Endothelial cell of umbilical vein (primary cell): ENCODE results near the gene MACF1. TPM values are rescaled to one million over a fixed set of nuclear protein-coding genes. Genes with fewer than 3 reads are reported as not detected.

ENCODE experiments used
- BruUV-seq: library from RNA; stranded (reverse); fragments of 400-500 nt; replicated peaks from 2 replicates; lab custom pipeline; 2021; lab: Mats Ljungman, UMichigan
- CTCF ChIA-PET: fragments of 300-600, 350-600 bp; sonication (Branson Sonifier 250); formaldehyde crosslinking; loops from one replicate; lab custom pipeline; 2021; ENCODE audit warnings: antibody characterized with exemption, inconsistent platforms; lab: Charles Lee
- POLR2A ChIA-PET: fragments of 300-600, 350-600 bp; sonication (Branson Sonifier 250); formaldehyde crosslinking; loops from one replicate; lab custom pipeline; 2021; ENCODE audit warnings: antibody characterized with exemption, inconsistent platforms; lab: Charles Lee
- DNase-seq: peaks from one replicate; pipeline ENCODE4 v3.0.0-alpha.2; 2011; ENCODE audit warnings: low read depth, low spot score
- FAIRE-seq: peaks from 2 replicates; lab custom pipeline; 2011; peaks lifted over from hg19 to GRCh38; lab: Jason Lieb, UNC
- H2AFZ ChIP-seq: 2 replicates; pipeline ENCODE4 v1.6.0; 2012; ENCODE audit warnings: low read depth, low read length, control low read depth, inconsistent platforms
- H3K27ac ChIP-seq: 2 replicates; pipeline ENCODE4 v1.5.1; 2011; ENCODE audit warnings: low read depth, mild to moderate bottlenecking, control low read depth, low read length, moderate library complexity; ENCODE audit not compliant: insufficient read depth
- H3K27me3 ChIP-seq, 2 experiments: 2 replicates each; pipeline versions ENCODE4 v1.6.0 to v1.6.1; 2011; ENCODE audit warnings: low read length in 2 of 2, mixed read lengths in 1 of 2; ENCODE audit not compliant: control insufficient read depth in 2 of 2, insufficient read depth in 2 of 2
- H3K36me3 ChIP-seq, 2 experiments: 2 replicates in 1 of 2; 3 replicates in 1 of 2; pipeline ENCODE4 v1.5.1; 2011; ENCODE audit warnings: low read length in 2 of 2, mild to moderate bottlenecking in 1 of 2, moderate library complexity in 1 of 2; ENCODE audit not compliant: control insufficient read depth in 2 of 2, insufficient read depth in 2 of 2; ENCODE audit errors: extremely low read depth in 1 of 2
- H3K4me1 ChIP-seq: 3 replicates; pipeline ENCODE4 v1.5.1; 2011; ENCODE audit warnings: mild to moderate bottlenecking, low read length; ENCODE audit not compliant: control insufficient read depth, insufficient read depth; ENCODE audit errors: extremely low read depth
- H3K4me2 ChIP-seq: 2 replicates; pipeline ENCODE4 v1.6.1; 2011; ENCODE audit warnings: low read length, control low read depth, mixed read lengths; ENCODE audit not compliant: insufficient read depth
- H3K4me3 ChIP-seq, 3 experiments: fragments of 200-600 bp in 1 of 3; sonication (generic), shearing (Covaris generic) in 1 of 3; replicated peaks in 1 of 3; 2 replicates each; pipeline ENCODE4 v1.5.1; 2011 to 2016; ENCODE audit warnings: control low read depth in 3 of 3, low read length in 3 of 3, mild to moderate bottlenecking in 2 of 3, inconsistent platforms in 1 of 3, low read depth in 1 of 3, moderate library complexity in 1 of 3; ENCODE audit not compliant: insufficient read depth in 1 of 3
- H3K79me2 ChIP-seq: 2 replicates; pipeline ENCODE4 v1.6.0; 2012; ENCODE audit warnings: low read length, inconsistent platforms; ENCODE audit not compliant: control insufficient read depth, insufficient read depth
- H3K9ac ChIP-seq: replicated peaks from 2 replicates; pipeline ENCODE3; 2011; ENCODE audit warnings: low read length, control low read depth; ENCODE audit not compliant: insufficient read depth; ENCODE audit errors: extremely low read depth
- H3K9me1 ChIP-seq: replicated peaks from 3 replicates; pipeline ENCODE4 v1.6.0; 2011; ENCODE audit warnings: mild to moderate bottlenecking, low read length; ENCODE audit not compliant: control insufficient read depth, insufficient read depth; ENCODE audit errors: extremely low read depth
- H3K9me3 ChIP-seq: replicated peaks from 2 replicates; pipeline ENCODE4 v1.5.1; 2012; ENCODE audit warnings: low read length, inconsistent platforms; ENCODE audit not compliant: control insufficient read depth, insufficient read depth
- H4K20me1 ChIP-seq: replicated peaks from 2 replicates; pipeline ENCODE3; 2011; ENCODE audit warnings: mild to moderate bottlenecking, low read length; ENCODE audit not compliant: control insufficient read depth, insufficient read depth; ENCODE audit errors: extremely low read depth
- EZH2 ChIP-seq: IDR thresholded peaks from 2 replicates; pipeline ENCODE4 v1.6.1; 2012; ENCODE audit warnings: borderline replicate concordance, low read depth, mild to moderate bottlenecking, moderate library complexity, low read length, inconsistent platforms; ENCODE audit not compliant: severe bottlenecking
- FOS ChIP-seq: IDR thresholded peaks from 2 replicates; pipeline ENCODE4 v1.6.1; 2011; ENCODE audit warnings: mild to moderate bottlenecking, low read length, moderate library complexity, borderline replicate concordance; ENCODE audit not compliant: insufficient read depth
- GATA2 ChIP-seq: IDR thresholded peaks from 2 replicates; pipeline ENCODE4 v1.7.0; 2011; ENCODE audit warnings: low read depth, mild to moderate bottlenecking, moderate library complexity, mixed read lengths, low read length; ENCODE audit not compliant: insufficient read length, insufficient read depth
- JUN ChIP-seq: IDR thresholded peaks from 2 replicates; pipeline ENCODE4 v1.6.1; 2011; ENCODE audit warnings: borderline replicate concordance, low read depth; ENCODE audit not compliant: insufficient read length, insufficient read depth
- MYC ChIP-seq: IDR thresholded peaks from one replicate; pipeline ENCODE4 v1.6.1; 2011; ENCODE audit warnings: mild to moderate bottlenecking, low read depth, low read length
- POLR2A ChIP-seq: IDR thresholded peaks from 2 replicates; pipeline ENCODE4 v1.6.1; 2012; ENCODE audit warnings: low read depth, mild to moderate bottlenecking, control low read depth, low read length
- POLR2AphosphoS5 ChIP-seq: IDR thresholded peaks from 2 replicates; pipeline ENCODE4 v1.6.1; 2012; ENCODE audit warnings: low read depth, mild to moderate bottlenecking, control low read depth, low read length, moderate library complexity; ENCODE audit not compliant: insufficient read depth
- dilution Hi-C: fragments of 300-500 bp; cut with MboI; formaldehyde crosslinking; loops from one replicate; pipeline ENCODE4 v1.15.0; 2019; ENCODE audit warnings: low sequenced_read_pairs; ENCODE audit not compliant: extremely low pct_ligation_motif_present
- intact Hi-C: fragments of 100-400 bp; cut with micrococcal nuclease; formaldehyde crosslinking; loops from one replicate; pipeline ENCODE4 v1.10.0; 2022
- polyA plus RNA-seq, 4 experiments: library from polyadenylated mRNA; depleted of rRNA in 3 of 4; stranded (reverse) in 3 of 4; unstranded in 1 of 4; fragments of >200 nt; gene quantifications; 2 replicates each; pipeline versions ENCODE4 v1.2.1 to v1.2.3, GENCODE V29; 2011 to 2012; ENCODE audit warnings: missing spikeins in 1 of 4
- total RNA-seq: library from RNA; stranded (reverse); gene quantifications from 2 replicates; pipeline ENCODE4 v1.2.3, GENCODE V29; 2021
- TF ChIP-seq, protein P1 (sequence below): IDR thresholded peaks from 2 replicates; pipeline ENCODE4 v1.6.1; 2011; ENCODE audit not compliant: insufficient read depth, insufficient read length
- TF ChIP-seq, protein P2 (sequence below), 2 donors: IDR thresholded peaks; 1 replicate in 1 of 2; 2 replicates in 1 of 2; pipeline ENCODE4 v1.5.1; 2011; ENCODE audit warnings: low read length in 2 of 2, mild to moderate bottlenecking in 2 of 2, moderate library complexity in 2 of 2, control low read depth in 1 of 2, inconsistent platforms in 1 of 2, low read depth in 1 of 2; ENCODE audit not compliant: insufficient read depth in 1 of 2; ENCODE audit errors: extremely low read depth in 1 of 2

The MACF1 gene
- total and polyA plus RNA-seq, 2 donors (not counting 3 experiments of a cell fraction or from before 2014, with no cell fraction given) = 122 to 587 TPM

DNA sequence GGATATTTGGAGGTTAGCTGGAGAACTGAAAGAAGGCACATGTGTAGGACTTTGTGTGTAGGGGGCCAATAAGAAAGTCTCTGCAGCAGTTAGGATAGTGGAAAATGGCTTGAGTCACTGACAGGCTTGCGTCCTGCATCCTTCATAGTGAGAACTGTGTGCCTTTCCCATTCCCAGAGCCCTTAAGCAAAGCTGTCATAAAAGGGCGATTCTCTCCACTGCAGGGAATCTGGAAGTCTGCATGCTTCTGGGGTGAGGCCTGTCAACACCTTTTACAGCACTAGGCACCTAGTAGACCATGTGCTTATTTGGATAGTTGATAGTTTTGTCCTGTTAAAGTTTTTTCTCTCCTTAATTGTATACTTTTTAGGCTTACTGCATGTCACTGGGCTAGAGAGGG, 39.4 kb upstream of the MACF1 start:
- Histone ChIP-seq H3K4me3 (no peak overlapping the region), H3K4me2 (no peak overlapping the region), H3K36me3 (peaks cover 0 to 2% of the 10 kb centered on the region in 2 experiments), H4K20me1 (peaks cover 2% of the 10 kb centered on the region), H3K9ac (no peak overlapping the region), H3K27me3 (no peaks in the 10 kb centered on the region), H2AFZ (no peak overlapping the region), H3K27ac (no peak overlapping the region), H3K79me2 (peaks cover 95% of the 10 kb centered on the region), H3K4me1 (peaks cover 39% of the 10 kb centered on the region), H3K9me1 (no peaks in the 10 kb centered on the region), H3K9me3 (no peaks in the 10 kb centered on the region)
- dilution Hi-C loops (no loop called here), intact Hi-C loops (no loop called here)
- DNase-seq (peak; percentile 45), FAIRE-seq (no peak)
- TF ChIP-seq MYC = no peak
- CTCF ChIA-PET = interaction anchor here (1.1 to 2.8 kb wide), 8 partner anchors 11 to 94 kb away, joined by 3 to 18 read pairs (median 4); no protein-coding TSS in a partner anchor
- BruUV-seq = no TSS peak
- POLR2A ChIA-PET = interaction anchor here (1.1 kb wide), 1 partner anchor 9 kb away, joined by 3 read pairs; no protein-coding TSS in a partner anchor

DNA sequence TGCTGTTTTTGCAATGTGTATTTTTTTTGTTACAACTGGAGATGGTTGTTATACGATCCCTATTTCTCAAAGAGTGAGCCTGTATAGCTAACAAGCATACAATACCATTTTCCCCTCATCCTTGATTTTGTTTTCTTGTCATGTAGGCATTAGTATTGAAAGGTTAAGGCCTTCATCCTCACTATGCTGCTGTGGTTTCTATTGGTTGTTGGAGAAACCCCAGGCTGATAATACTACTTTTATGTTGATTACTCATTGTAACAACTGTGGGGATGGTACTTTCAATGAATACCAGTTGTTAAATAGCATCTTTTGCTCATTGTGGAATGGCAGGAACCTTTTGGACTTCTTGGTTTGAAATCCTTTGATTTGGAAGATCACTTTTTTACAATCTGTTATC, 39.0 kb upstream of the MACF1 start:
- no TSS peak for BruUV-seq
- intact Hi-C loops (no loop called here), dilution Hi-C loops (no loop called here)
- FAIRE-seq = peak; percentile 18
- peaks cover 0 to 2% of the 10 kb centered on the region in 2 experiments for H3K36me3 ChIP-seq
- peak overlapping the region; percentile 40 for H3K4me2 ChIP-seq
- POLR2A ChIA-PET = interaction anchor here (1.1 kb wide), 1 partner anchor 8 kb away, joined by 3 read pairs; no protein-coding TSS in a partner anchor
- no peaks in the 10 kb centered on the region for H3K9me1 ChIP-seq
- H3K27ac ChIP-seq = no peak overlapping the region
- H3K27me3 ChIP-seq = no peaks in the 10 kb centered on the region
- peaks cover 2% of the 10 kb centered on the region for H4K20me1 ChIP-seq
- no peaks in the 10 kb centered on the region for H3K9me3 ChIP-seq
- peaks cover 95% of the 10 kb centered on the region for H3K79me2 ChIP-seq
- peaks cover 35% of the 10 kb centered on the region for H3K4me1 ChIP-seq
- no peak for DNase-seq
- CTCF ChIA-PET = interaction anchor here (1.3 to 2.8 kb wide), 5 partner anchors 11 to 26 kb away, joined by 3 to 18 read pairs (median 6); no protein-coding TSS in a partner anchor
- H3K4me3 ChIP-seq = no peak overlapping the region
- H2AFZ ChIP-seq = no peak overlapping the region
- no peak overlapping the region for H3K9ac ChIP-seq
- TF ChIP-seq, protein P1, sequence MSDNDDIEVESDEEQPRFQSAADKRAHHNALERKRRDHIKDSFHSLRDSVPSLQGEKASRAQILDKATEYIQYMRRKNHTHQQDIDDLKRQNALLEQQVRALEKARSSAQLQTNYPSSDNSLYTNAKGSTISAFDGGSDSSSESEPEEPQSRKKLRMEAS = no peak
- no peak for TF ChIP-seq FOS
- TF ChIP-seq, protein P2, sequence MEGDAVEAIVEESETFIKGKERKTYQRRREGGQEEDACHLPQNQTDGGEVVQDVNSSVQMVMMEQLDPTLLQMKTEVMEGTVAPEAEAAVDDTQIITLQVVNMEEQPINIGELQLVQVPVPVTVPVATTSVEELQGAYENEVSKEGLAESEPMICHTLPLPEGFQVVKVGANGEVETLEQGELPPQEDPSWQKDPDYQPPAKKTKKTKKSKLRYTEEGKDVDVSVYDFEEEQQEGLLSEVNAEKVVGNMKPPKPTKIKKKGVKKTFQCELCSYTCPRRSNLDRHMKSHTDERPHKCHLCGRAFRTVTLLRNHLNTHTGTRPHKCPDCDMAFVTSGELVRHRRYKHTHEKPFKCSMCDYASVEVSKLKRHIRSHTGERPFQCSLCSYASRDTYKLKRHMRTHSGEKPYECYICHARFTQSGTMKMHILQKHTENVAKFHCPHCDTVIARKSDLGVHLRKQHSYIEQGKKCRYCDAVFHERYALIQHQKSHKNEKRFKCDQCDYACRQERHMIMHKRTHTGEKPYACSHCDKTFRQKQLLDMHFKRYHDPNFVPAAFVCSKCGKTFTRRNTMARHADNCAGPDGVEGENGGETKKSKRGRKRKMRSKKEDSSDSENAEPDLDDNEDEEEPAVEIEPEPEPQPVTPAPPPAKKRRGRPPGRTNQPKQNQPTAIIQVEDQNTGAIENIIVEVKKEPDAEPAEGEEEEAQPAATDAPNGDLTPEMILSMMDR (IDR thresholded peaks at IDR 0.05; ENCODE audit: extremely low read depth in 1 of 2, insufficient read depth in 1 of 2, low read depth in 1 of 2, low read length in 2 of 2) = no peak
- no peak for TF ChIP-seq GATA2
- no peak for TF ChIP-seq POLR2AphosphoS5
- no peak for TF ChIP-seq JUN
- no peak for TF ChIP-seq MYC
- no peak for TF ChIP-seq POLR2A
- TF ChIP-seq EZH2 = no peak
